A673 (cell line): ENCODE data around the gene MSI2.

Experiments used
- CTCF ChIP-seq: fragments of 300-800, 200-600 bp; sonication (generic); conservative IDR thresholded peaks from 2 replicates; pipeline ENCODE4 v1.5.1; 2017; ENCODE audit warnings: low read depth, mild to moderate bottlenecking, antibody characterized with exemption, low read length, moderate library complexity, mixed read lengths
- EZH2 ChIP-seq: fragments of 200-600 bp; sonication (generic); IDR thresholded peaks from 2 replicates; pipeline ENCODE4 v1.6.1; 2017; ENCODE audit warnings: borderline replicate concordance, low read depth, mild to moderate bottlenecking, mixed read lengths, antibody characterized with exemption, low read length; ENCODE audit not compliant: poor library complexity, severe bottlenecking

- TF ChIP-seq CTCF = no peak
- TF ChIP-seq EZH2 = no peak
Observed at GRCh38 chr17:57489321-57489720, 233.0 kb downstream of the MSI2 start.
